DMS114 treated with DMSO at 0.1 percent for 48 hours (cell line): ENCODE measurements around the gene WWP2.
"Not testable (repeated sequence)": the region's sequence is repeated elsewhere in the genome, so short reads cannot be mapped to it uniquely, and the experiment has no call there.

Source experiments
- DNase-seq: peaks from one replicate; lab custom pipeline; 2025; ENCODE audit not compliant: unreplicated experiment; lab: John Stamatoyannopoulos, UW

Gene WWP2

DNA sequence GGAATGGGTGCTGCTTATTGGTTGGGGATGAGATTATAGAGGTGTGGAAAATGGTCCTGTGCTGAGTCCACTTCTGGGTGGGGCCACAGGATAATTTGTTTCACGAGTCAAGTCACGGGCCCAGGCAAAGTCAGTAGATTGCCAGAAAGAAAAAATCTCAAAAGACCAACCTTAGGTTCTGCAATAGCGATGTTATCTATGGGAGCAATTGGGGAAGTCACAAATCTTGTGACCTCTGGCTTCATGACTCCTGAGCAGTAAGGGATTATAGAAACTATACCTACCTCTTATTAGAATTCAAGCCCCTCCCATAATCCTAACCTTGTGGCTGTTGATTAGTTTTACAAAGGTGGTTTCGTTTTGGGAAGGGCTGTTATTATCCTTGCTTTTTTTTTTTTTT is 31.4 kb downstream of the WWP2 start:
- DNase-seq: no peak

DNA sequence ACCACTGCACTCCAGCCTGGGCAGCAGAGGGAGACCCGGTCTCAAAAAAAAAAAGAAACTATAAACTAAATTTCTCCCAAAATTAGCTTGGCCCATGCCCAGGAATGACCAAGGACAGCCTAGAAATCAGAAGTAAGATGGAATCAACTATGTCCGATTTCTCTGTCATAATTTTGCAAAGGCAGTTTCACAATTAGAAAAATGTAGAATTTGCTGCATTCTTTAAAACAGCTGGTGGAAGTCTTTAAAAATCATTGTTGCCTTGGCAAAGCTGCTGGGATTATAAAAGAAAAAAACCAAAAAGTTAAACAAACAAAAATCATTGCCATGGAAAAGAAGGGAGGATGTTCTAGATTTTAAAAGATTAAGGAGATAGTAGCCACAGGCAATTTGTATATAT is 32.4 kb downstream of the WWP2 start:
- DNase-seq: no peak

GRCh38 chr16:69796285-69797118 is 34.4 kb downstream of the WWP2 start:
- DNase-seq: peak; percentile 69

GRCh38 chr16:69798466-69798865 is 36.3 kb downstream of the WWP2 start:
- DNase-seq: peak; percentile 10

DNA sequence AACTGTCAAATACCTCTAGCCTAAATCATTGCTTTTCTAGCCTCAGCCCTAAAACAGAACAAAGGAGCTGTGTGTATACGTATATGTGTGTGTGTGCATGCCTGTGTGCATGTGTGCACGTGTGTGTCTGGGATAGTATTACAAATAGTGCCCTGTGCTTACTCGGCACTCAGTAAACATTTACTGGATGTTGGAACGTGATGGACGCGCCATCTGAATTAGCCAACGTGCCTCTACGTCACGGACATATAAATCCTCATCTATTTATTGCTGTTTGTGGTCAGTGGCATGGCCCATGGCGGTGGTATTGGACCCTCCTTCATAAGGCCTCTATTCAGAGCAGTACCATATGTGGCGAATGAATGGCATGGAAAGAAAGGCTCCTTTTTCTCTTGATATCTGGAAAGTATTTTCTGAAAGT is 37.5 kb downstream of the WWP2 start:
- no peak for DNase-seq

- no peak for DNase-seq
Measured at GRCh38 chr16:69804297-69804696, 42.2 kb downstream of the WWP2 start.

DNA sequence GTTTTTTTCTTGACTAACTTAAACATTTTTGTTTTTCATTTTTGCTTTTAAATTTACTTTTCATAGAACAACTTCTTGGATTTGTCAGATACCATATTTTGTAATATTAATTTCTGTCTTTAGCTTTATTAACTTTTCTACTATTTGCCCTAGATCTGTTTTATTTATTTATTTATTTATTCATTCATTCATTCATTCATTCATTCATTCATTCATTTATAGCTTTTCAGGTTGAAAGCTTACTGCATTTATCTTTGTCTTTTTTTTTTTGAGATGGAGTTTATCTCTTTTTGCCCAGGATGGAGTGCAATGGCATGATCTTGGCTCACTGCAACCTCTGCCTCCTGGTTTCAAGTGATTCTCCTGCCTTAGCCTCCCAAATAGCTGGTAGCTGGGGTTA is 44.6 kb downstream of the WWP2 start:
- DNase-seq: not testable (repeated sequence)

- no peak for DNase-seq
Measured at GRCh38 chr16:69812688-69813014, 50.5 kb downstream of the WWP2 start.

- DNase-seq: no peak
Measured at GRCh38 chr16:69814078-69814477, 51.9 kb downstream of the WWP2 start.

DNA sequence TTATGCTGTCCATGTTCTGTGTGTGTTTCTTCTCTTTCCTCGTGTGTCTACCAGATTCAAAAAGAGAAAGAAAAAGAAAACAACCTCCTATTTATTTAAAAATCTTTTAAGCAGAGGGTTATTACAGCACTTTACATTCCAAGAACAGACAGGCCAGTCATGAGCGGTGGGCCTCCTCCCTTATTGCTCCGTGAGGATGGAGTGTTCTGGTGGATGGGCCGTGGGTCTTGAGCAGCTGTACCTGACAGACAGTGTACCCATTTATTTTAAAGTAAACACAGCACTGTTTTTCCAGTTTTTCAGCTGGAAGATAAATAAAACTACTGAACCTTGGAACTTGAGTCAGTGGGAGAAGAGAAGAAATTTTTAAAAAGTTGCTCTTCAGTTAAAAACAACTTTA is 52.4 kb downstream of the WWP2 start:
- DNase-seq: no peak

GRCh38 chr16:69815216-69815883 is 53.2 kb downstream of the WWP2 start:
- not testable (repeated sequence) for DNase-seq

DNA sequence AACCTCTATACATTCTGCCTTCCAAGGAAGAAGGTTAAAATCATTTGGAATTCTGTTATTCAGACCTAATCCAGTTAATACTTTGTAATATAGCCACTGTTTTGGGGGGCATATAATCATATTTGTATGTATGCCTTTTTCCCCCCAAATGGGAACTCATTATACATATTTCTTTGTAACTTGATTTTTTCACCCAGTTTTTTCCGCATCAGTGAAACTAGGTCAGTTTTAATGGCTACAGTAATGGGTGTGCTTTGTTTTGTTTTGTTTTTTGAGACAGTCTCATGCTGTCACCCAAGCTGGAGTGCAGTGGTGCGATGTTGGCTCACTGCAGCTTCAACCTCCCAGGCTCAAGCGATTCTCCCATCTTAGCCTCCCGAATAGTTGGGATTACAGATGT is 54.9 kb downstream of the WWP2 start:
- DNase-seq: no peak

DNA sequence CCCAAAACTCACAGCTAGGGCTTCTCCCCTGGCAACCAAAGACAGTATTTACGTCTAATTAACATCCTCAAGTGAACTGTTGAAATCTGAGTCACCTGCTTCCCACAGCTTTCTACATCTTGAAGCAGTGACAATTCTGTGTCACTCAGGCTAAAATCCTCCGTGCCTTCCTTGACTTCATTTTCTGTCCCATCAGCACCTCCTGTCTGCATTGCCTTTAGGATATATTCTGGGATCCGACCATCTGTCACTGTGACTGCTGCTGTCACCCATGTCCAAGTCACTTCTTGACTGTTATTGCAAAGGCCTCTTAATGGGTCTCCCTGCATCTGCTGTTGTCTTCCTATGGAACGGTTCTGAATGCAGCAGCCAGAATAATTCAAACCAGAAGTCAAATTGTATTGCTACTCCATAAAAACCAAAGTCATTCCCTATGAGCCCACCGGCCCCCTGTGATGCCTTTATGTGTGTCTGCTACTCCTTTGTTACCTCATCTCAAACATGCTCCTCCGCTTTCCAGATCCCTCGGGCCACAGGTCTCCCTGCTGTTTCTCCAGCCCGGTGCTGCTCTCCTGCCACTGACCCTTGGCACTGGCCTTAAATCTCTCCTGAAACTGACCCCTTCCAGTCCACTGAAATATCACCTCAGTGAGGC is 56.9 kb downstream of the WWP2 start:
- no peak for DNase-seq

DNA sequence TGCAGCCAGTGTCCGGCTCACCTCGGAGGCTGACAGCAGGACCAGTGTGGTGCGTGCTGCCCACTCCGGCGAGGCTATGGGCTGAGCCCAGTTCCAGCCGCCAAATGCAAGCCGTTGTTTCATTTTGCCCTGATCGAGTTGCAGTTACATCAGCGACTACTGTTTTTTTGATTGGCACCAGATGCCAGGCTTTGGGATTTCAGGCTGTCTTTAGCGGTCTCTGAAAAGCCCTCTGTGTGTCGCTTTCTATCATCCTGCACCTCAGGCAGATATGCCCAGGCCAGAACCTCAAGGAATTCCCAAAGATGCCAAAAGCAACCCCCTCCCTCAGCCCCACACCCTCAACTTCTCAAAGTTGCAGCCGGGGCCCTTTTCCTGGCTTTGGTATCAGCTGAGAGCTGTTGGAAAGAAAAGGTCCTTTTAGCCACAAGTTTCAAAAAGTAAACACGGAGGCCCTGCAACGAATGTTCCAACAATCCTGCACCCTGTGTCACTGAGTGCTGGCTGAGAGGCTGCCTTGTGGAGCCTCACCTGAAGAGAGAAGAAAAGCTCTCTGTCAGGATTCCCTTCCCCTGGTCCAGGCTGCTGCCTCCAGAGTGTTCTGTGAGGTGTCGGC is 58.9 kb downstream of the WWP2 start:
- DNase-seq: no peak

DNA sequence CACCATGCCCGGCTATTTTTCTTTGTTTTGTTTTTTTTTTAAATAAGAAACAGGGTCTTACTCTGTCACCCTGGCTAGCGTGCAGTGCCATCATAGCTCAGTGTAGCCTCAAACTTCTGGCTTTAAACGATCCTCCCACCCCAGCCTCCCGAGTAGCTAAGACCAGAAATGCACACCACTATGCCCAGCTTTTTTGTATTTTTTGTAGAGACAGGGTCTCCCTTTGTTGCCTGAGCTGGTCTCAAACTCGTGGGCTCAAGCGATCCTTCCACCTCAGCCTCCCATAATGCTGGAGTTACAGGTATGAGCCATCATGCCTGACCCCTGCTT is 59.7 kb downstream of the WWP2 start:
- DNase-seq: no peak

GRCh38 chr16:69822174-69822935 is 60.2 kb downstream of the WWP2 start:
- no peak for DNase-seq

- no peak for DNase-seq
Measured at GRCh38 chr16:69823831-69824563, 61.9 kb downstream of the WWP2 start.

- not testable (repeated sequence) for DNase-seq
Measured at GRCh38 chr16:69824564-69825142, 62.5 kb downstream of the WWP2 start.

DNA sequence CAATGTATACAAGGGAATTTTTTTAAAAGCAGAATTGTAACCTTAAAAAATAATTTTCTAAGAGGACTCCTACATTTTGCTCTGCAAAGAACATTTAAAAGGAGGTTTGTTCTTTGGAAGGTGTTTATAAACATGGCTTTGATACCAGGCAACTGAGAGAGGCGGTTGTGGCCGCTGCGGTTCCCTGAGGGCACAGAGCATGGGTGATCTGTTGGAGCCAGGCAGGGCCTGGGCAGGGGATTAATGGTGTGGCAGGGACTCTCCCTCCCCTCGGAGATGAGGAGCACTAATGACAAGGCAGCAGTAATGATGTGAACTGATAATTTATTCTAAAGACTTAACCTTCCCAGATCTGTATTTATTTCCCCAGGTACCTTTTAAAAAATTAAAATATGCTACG is 65.4 kb downstream of the WWP2 start:
- no peak for DNase-seq

DNA sequence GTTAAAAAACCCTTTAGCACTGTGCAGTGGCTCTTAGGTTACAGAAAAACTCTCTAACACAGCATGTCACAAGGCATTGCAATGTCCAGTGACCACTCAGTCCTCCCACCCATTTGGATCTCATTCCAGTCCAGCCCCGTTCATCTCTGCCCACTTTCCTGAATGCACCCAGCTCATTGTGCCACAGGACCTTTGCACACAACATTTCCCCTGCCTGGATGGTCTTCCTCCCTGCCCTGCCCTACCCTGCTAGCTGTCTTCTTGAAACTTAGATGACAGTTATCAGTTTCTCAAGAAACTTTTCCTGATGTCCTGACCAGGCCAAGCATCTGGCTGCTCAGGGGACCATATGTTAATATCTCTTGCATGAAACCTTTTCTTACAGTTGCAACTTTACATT is 67.2 kb downstream of the WWP2 start:
- DNase-seq: no peak
